Lung (tissue), 12 donors: ENCODE results near the gene NCOA3. TPM values are rescaled to one million over a fixed set of nuclear protein-coding genes. Genes with fewer than 3 reads are reported as not detected.

Experiments
- ATAC-seq: fragments of 200-7000 bp; cut with Tn5 transposase; one replicate; pipeline ENCODE4 v1.9.1; 2020; ENCODE audit warnings: moderate number of reproducible peaks; ENCODE audit not compliant: insufficient read depth, low FRiP score
- DNase-seq, 3 donors: peaks; one replicate each; pipeline ENCODE4 v3.0.0-alpha.2; 2013 to 2017
- H3K27ac ChIP-seq, 2 donors: one replicate each; pipeline ENCODE4 v1.5.1; 2013; ENCODE audit warnings: mild to moderate bottlenecking in 2 of 2, moderate library complexity in 2 of 2, control low read depth in 1 of 2, inconsistent platforms in 1 of 2, low read depth in 1 of 2, low read length in 1 of 2
- H3K27me3 ChIP-seq, 3 donors: one replicate each; pipeline ENCODE4 v1.5.1; 2013; ENCODE audit warnings: low read length in 2 of 3; ENCODE audit not compliant: control insufficient read depth in 3 of 3, insufficient read depth in 3 of 3
- H3K36me3 ChIP-seq, 4 donors: one replicate each; pipeline ENCODE4 v1.5.1; 2013; ENCODE audit warnings: low read length in 4 of 4, mild to moderate bottlenecking in 1 of 4, moderate library complexity in 1 of 4; ENCODE audit not compliant: control insufficient read depth in 4 of 4, insufficient read depth in 4 of 4
- H3K4me1 ChIP-seq, 5 donors: one replicate each; pipeline ENCODE4 v1.5.1; 2013; ENCODE audit warnings: low read length in 5 of 5, mild to moderate bottlenecking in 2 of 5, moderate library complexity in 1 of 5; ENCODE audit not compliant: control insufficient read depth in 5 of 5, insufficient read depth in 5 of 5
- H3K4me3 ChIP-seq: one replicate; pipeline ENCODE4 v1.5.1; 2013; ENCODE audit warnings: mild to moderate bottlenecking, control low read depth, moderate library complexity
- H3K9ac ChIP-seq, 2 donors: one replicate each; pipeline ENCODE4 v1.5.1; 2013; ENCODE audit warnings: low read length in 2 of 2, control low read depth in 1 of 2; ENCODE audit not compliant: insufficient read depth in 1 of 2
- H3K9me3 ChIP-seq, 4 donors: one replicate each; pipeline ENCODE4 v1.5.1; 2013; ENCODE audit warnings: low read length in 3 of 4, mild to moderate bottlenecking in 1 of 4, moderate library complexity in 1 of 4; ENCODE audit not compliant: control insufficient read depth in 4 of 4, insufficient read depth in 3 of 4
- WGBS, 2 donors: extraction: QIAGEN DNeasy Blood & Tissue Kit; methylation state at CpG; one replicate each; pipeline ENCODE4 v1.1.7; 2013; 5-methylcytosine and 5-hydroxymethylcytosine counted together
- polyA plus RNA-seq, 2 donors: library from polyadenylated mRNA; stranded (reverse); fragments of 200-250 nt; gene quantifications; one replicate each; pipeline ENCODE4 v1.2.1, GENCODE V29; 2013
- total RNA-seq, 2 donors: library from RNA; depleted of rRNA in 1 of 2; stranded (reverse); fragments of >200 nt in 1 of 2; gene quantifications; one replicate each; pipeline ENCODE4 v1.2.1, GENCODE V29; 2014 to 2021
- TF ChIP-seq, protein P1 (sequence below): IDR thresholded peaks from 2 replicates; pipeline ENCODE4 v1.5.1; 2012; ENCODE audit warnings: mild to moderate bottlenecking; ENCODE audit errors: control extremely low read depth, extremely low read depth
- donor health status: control.
- donor health status: control.
- donor health status: Bipolar disorder and iron deficiency.
- donor health status: healthy.
- donor health status: DM: yes; HTN: yes; CAD: no.

The NCOA3 gene
- total and polyA plus RNA-seq, 4 donors: 5.5 to 69.4 (median 22.6) TPM

DNA sequence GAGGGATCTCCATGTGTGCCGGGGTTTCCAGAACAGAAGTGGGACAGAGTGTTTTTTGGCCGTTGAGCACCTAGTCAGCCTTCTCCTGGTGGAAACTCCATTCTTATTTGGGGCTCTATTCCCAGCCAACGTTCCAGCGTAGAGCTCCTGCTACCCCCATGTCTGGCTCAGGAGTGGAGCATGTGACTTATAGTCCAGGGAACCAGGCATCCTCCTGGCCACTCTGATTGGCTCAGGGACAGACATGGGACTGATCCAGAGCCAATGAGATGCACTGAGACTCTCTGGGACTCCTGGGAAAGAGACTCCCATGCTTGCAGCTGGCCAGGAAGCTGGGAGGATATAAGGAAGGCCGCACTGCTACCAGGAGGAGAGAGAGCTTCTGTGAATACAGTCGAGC is 196.5 kb downstream of the NCOA3 start:
- Histone ChIP-seq H3K36me3 (peaks cover 0 to 2% (median 0%) of the 10 kb centered on the region in 4 donors), H3K9me3 (peaks cover 0 to 3% (median 0%) of the 10 kb centered on the region in 4 donors), H3K27ac (no peak overlapping the region), H3K27me3 (no peaks in the 10 kb centered on the region), H3K4me3 (no peak overlapping the region), H3K4me1 (peaks cover 0 to 6% (median 0%) of the 10 kb centered on the region in 5 donors), H3K9ac (no peak overlapping the region)
- no peak for ATAC-seq
- TF ChIP-seq, protein P1, sequence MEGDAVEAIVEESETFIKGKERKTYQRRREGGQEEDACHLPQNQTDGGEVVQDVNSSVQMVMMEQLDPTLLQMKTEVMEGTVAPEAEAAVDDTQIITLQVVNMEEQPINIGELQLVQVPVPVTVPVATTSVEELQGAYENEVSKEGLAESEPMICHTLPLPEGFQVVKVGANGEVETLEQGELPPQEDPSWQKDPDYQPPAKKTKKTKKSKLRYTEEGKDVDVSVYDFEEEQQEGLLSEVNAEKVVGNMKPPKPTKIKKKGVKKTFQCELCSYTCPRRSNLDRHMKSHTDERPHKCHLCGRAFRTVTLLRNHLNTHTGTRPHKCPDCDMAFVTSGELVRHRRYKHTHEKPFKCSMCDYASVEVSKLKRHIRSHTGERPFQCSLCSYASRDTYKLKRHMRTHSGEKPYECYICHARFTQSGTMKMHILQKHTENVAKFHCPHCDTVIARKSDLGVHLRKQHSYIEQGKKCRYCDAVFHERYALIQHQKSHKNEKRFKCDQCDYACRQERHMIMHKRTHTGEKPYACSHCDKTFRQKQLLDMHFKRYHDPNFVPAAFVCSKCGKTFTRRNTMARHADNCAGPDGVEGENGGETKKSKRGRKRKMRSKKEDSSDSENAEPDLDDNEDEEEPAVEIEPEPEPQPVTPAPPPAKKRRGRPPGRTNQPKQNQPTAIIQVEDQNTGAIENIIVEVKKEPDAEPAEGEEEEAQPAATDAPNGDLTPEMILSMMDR: no peak
- WGBS, 2 donors: 90 to 99% methylated on average over 6 of the region's 6 CpGs
- no peak for DNase-seq

DNA sequence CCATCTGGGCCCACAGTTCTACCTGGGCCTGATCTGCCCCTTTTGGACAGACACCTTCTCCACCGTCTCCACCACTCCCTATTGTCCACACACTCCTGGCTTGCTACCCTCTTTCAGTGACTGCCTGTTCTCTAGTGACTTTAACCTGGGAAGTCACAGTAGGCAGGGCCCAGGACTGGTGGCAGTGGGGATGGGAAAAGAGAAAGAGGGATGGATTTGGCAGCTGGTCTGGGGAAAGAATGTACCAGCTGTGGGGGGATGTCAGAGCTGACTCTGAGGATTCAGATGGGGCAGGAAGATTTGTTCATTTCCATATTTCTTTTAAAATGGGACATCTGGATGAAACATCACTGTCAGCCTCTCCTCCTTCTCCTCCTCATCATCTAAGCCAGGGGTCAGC is 198.1 kb downstream of the NCOA3 start:
- H3K9ac ChIP-seq: no peak overlapping the region

DNA sequence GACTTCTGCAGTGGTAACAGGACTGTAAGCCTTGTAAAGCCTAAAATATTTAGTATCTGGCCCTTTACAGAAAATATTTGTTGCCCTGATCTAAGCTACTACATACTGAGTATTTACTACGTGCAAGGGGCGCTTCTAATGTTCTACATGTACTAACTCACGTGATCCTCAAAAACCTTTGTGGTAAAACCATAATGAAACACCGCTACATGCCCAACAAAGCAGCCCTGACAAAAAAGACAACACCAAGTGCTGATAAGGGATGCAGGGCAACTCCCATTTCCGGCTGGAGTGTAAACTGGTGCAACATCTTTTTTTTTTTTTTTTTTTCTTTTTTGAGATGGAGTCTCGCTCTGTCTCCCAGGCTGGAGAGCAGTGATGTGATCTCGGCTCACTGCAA is 198.6 kb downstream of the NCOA3 start:
- 76 to 81% methylated on average over 7 of the region's 7 CpGs for WGBS, 2 donors
- H3K4me3 ChIP-seq: no peak overlapping the region
- no peak for DNase-seq
- H3K36me3 ChIP-seq: peaks cover 0 to 2% (median 0%) of the 10 kb centered on the region in 4 donors
- no peak for ATAC-seq
- H3K27ac ChIP-seq: no peak overlapping the region
- no peaks in the 10 kb centered on the region for H3K9me3 ChIP-seq
- peaks cover 0 to 5% (median 0%) of the 10 kb centered on the region in 5 donors for H3K4me1 ChIP-seq
- TF ChIP-seq, protein P1: no peak
- no peaks in the 10 kb centered on the region for H3K27me3 ChIP-seq
- no peak overlapping the region for H3K9ac ChIP-seq

More for the DNA sequence above, 198.1 kb downstream of the NCOA3 start:
- Histone ChIP-seq H3K36me3 (peaks cover 0 to 2% (median 0%) of the 10 kb centered on the region in 4 donors), H3K27ac (no peak overlapping the region), H3K9me3 (no peaks in the 10 kb centered on the region), H3K4me3 (no peak overlapping the region), H3K27me3 (no peaks in the 10 kb centered on the region), H3K4me1 (peaks cover 0 to 6% (median 0%) of the 10 kb centered on the region in 5 donors)
- WGBS, 2 donors: 81 to 89% methylated on average over 1 of the region's 1 CpG
- no peak for ATAC-seq
- TF ChIP-seq, protein P1: no peak
- peak in 2 of 3 donors; percentile 34 to 39 for DNase-seq

DNA sequence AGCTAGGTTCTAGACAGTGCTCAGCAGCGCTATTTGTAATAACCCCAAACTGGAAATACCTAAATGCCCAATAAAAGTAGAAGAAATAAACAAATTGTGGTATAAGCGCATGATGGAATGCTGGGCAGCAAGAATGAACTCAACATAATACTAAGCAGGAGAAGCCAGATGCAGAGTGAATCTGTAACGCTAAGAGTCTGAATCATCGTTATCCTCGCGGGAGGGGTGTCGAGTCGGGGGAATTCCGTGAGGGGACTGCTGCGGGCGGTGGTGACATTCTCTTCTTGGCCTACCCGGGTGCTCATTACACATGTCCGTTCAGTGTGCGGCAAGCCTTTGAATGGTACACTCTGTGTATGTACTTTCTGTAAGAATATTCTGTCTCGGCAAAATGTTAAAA is 199.9 kb downstream of the NCOA3 start:
- DNase-seq: no peak
- Histone ChIP-seq H3K27ac (no peak overlapping the region), H3K4me3 (no peak overlapping the region), H3K9ac (no peak overlapping the region), H3K27me3 (no peaks in the 10 kb centered on the region), H3K9me3 (no peaks in the 10 kb centered on the region), H3K36me3 (peaks cover 0 to 2% (median 0%) of the 10 kb centered on the region in 4 donors), H3K4me1 (peaks cover 0 to 5% (median 0%) of the 10 kb centered on the region in 5 donors)
- TF ChIP-seq, protein P1: no peak
- ATAC-seq: no peak
- 96 to 97% methylated on average over 15 of the region's 15 CpGs for WGBS, 2 donors
